ENCODE data around the gene RXRB. TPM values are rescaled to one million over a fixed set of nuclear protein-coding genes. Genes with fewer than 3 reads are reported as not detected.

RXRB gene
- total and polyA plus RNA-seq, 2 donors (not counting 3 experiments of a cell fraction or from before 2014, with no cell fraction given), result 43.4 to 44.4 TPM

DNA sequence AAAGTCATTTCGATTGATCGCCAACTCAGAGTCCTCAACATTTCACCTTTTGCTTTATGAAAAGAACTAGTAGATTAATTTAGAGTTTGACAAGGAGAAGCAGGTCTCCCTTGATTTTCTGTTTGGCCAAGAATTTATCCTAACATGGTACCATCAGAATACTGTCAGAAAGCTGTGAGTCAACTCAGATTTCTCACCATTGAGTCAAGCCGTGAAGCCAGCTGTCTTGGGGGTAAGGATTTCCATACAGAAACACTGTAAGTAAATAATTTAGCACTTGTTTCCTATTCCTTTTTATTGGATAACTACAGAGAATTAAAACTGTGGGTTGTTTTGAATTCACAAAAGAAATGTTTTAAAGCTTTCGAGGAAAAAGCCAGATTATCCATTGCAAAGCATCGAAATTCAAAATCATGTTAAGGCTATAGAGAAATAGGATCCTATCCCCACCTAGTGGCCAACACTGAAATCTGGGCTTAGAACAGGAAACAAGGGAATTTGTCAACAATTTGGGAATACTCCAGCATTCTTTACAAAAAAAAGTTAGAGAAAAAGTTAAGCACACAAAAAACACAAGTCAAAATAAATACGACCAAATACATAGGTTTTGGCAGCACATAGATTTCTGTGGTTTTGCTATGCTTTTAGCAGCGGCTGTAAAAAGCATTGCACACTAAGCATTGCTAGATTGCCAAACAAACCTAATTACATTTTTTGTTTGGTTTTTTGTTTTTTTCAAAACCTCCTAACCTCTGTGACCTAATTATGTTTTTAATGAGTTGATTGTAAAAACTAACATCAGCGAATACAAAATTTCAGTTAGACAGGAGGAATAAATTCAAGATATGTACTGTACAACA lies 52.4 kb downstream of the RXRB start:
- Histone ChIP-seq H3K4me1 (ENCODE audit: control insufficient read depth, extremely low read depth, insufficient read depth, low read length) (no peaks in the 10 kb centered on the region), H3K36me3 (ENCODE audit: control insufficient read depth in 2 of 2, extremely low read depth in 1 of 2, insufficient read depth in 2 of 2, low read length in 2 of 2) (no peaks in the 10 kb centered on the region), H3K4me3 (replicated peaks in 1 of 3; ENCODE audit: insufficient read depth in 1 of 3, low read depth in 1 of 3, low read length in 3 of 3) (no peak overlapping the region), H3K27me3 (ENCODE audit: control insufficient read depth in 2 of 2, insufficient read depth in 2 of 2, low read length in 2 of 2) (peaks cover 10 to 27% of the 10 kb centered on the region in 2 experiments), H3K9me3 (replicated peaks; ENCODE audit: control insufficient read depth, insufficient read depth, low read length) (no peaks in the 10 kb centered on the region), H3K4me2 (ENCODE audit: insufficient read depth, low read length) (no peak overlapping the region), H3K27ac (ENCODE audit: insufficient read depth, low read depth, low read length) (no peak overlapping the region), H3K9me1 (replicated peaks; ENCODE audit: control insufficient read depth, extremely low read depth, insufficient read depth, low read length) (no peaks in the 10 kb centered on the region), H2AFZ (ENCODE audit: low read depth, low read length) (no peak overlapping the region), H3K9ac (replicated peaks; ENCODE audit: extremely low read depth, insufficient read depth, low read length) (no peak overlapping the region), H4K20me1 (replicated peaks; ENCODE audit: control insufficient read depth, extremely low read depth, insufficient read depth, low read length) (no peaks in the 10 kb centered on the region), H3K79me2 (ENCODE audit: control insufficient read depth, insufficient read depth, low read length) (no peaks in the 10 kb centered on the region)
- dilution Hi-C loops (cut with MboI; ENCODE audit: extremely low pct_ligation_motif_present, low sequenced_read_pairs) (no loop called here), intact Hi-C loops (cut with micrococcal nuclease) (loop anchor here (1.0 kb wide), 1 partner anchor 134 kb away; no protein-coding TSS in a partner anchor)
- POLR2A ChIA-PET, result no interaction called here
- CTCF ChIA-PET, result interaction anchor here (0.8 to 4.1 kb wide), 12 partner anchors 9 to 214 kb away, joined by 3 to 22 read pairs (median 5); no protein-coding TSS in a partner anchor
- FAIRE-seq, result peak; percentile 92
- DNase-seq (ENCODE audit: low read depth, low spot score), result peak; percentile 49
- TF ChIP-seq MYC (IDR thresholded peaks at IDR 0.05; ENCODE audit: low read depth, low read length), result no peak
- TF ChIP-seq GATA2 (IDR thresholded peaks at IDR 0.05; ENCODE audit: insufficient read depth, insufficient read length, low read depth, low read length), result no peak
- TF ChIP-seq EZH2 (IDR thresholded peaks at IDR 0.05; ENCODE audit: borderline replicate concordance, low read depth, low read length, severe bottlenecking), result no peak
- TF ChIP-seq POLR2A (IDR thresholded peaks at IDR 0.05; ENCODE audit: low read depth, low read length), result no peak
- no peak for TF ChIP-seq POLR2AphosphoS5 (IDR thresholded peaks at IDR 0.05; ENCODE audit: insufficient read depth, low read depth, low read length)
- TF ChIP-seq, protein P1, sequence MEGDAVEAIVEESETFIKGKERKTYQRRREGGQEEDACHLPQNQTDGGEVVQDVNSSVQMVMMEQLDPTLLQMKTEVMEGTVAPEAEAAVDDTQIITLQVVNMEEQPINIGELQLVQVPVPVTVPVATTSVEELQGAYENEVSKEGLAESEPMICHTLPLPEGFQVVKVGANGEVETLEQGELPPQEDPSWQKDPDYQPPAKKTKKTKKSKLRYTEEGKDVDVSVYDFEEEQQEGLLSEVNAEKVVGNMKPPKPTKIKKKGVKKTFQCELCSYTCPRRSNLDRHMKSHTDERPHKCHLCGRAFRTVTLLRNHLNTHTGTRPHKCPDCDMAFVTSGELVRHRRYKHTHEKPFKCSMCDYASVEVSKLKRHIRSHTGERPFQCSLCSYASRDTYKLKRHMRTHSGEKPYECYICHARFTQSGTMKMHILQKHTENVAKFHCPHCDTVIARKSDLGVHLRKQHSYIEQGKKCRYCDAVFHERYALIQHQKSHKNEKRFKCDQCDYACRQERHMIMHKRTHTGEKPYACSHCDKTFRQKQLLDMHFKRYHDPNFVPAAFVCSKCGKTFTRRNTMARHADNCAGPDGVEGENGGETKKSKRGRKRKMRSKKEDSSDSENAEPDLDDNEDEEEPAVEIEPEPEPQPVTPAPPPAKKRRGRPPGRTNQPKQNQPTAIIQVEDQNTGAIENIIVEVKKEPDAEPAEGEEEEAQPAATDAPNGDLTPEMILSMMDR (IDR thresholded peaks at IDR 0.05; ENCODE audit: extremely low read depth in 1 of 2, insufficient read depth in 1 of 2, low read depth in 1 of 2, low read length in 2 of 2), result peak; percentile 66 to 69
- no peak for TF ChIP-seq FOS (IDR thresholded peaks at IDR 0.05; ENCODE audit: borderline replicate concordance, insufficient read depth, low read length)
- no peak for TF ChIP-seq JUN (IDR thresholded peaks at IDR 0.05; ENCODE audit: borderline replicate concordance, insufficient read depth, insufficient read length, low read depth)
- TF ChIP-seq, protein P2, sequence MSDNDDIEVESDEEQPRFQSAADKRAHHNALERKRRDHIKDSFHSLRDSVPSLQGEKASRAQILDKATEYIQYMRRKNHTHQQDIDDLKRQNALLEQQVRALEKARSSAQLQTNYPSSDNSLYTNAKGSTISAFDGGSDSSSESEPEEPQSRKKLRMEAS (IDR thresholded peaks at IDR 0.05; ENCODE audit: insufficient read depth, insufficient read length), result no peak
- BruUV-seq (replicated peaks), result no TSS peak
